DMS79 (cell line): ENCODE data around the gene TSPAN19.

Experiments
- DNase-seq: peaks from one replicate; lab custom pipeline; 2025; lab: John Stamatoyannopoulos, UW

TSPAN19 gene

DNA sequence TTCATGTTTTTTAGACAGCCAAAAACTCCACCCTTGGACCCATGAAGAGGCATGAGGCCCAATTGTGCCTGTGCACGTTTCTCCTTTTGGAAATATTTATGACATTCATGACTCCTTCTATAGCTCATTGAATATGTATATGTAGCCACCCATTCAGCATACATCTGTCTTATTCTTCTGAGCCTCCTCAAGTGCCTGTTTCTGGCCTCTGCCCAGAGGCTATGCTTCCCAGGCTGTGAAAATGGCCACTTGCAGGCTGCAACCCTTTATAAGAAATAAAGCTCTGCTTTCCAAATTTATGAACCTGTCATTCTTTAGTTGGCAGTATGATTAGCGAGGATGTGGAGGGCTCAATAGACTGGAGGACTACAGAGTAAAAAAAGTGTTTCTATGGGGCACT, 35.3 kb downstream of the TSPAN19 start:
- no peak for DNase-seq

DNA sequence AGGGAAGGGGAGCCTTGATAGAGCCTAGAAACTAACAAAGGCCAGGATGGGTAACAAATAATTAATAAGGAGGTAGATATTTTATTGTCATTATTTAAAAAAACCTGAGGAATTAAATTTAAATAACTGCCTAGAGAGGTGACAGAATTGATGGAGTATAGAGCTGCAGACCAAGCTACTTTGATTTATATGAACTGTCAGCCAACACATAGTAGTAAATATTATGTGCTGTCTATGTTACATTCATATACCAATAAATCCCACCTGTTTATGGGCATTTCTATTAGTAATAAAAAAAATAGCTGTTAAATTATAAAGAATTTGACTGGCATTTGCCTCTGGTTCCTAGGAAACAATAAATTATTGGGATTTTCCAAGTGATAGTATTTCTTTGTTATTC, 37.7 kb downstream of the TSPAN19 start:
- DNase-seq = no peak

DNA sequence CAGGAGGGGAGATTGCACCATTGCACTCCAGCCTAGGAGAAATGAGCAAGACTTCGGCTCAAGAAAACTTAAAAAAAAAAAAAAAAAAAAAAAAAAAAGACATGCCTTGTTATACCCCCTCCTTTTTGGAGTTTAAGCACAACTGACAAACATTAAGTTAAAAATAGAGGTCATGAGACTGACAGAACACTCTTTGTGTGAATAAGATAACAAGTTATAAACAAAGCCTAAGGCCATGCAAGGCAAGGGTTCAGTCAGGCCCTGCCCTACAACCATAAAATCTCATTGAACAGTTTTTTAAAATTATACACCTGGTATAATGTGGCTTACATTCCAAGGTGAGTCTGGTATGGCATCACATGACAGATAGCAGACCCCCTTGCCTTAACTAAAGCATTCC, 39.3 kb downstream of the TSPAN19 start:
- DNase-seq = no peak

DNA sequence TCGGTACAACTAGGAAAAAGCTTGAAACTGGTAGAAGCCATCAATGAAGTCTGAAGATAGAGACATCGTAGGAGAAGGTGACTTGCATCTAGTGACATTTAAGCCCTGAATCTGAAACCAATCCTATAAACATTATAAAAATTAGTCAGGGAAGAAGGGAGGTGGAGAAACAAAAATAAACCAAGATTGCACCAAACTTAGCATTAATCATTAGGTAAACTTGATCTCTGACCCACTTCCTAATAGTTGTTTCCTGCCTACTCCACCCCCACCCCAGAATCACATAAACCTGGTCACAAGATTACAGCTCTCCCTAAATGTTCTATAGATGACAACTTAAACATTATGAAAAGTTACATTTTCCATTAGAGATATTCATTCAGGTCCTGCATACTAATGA, 40.4 kb downstream of the TSPAN19 start:
- no peak for DNase-seq

DNA sequence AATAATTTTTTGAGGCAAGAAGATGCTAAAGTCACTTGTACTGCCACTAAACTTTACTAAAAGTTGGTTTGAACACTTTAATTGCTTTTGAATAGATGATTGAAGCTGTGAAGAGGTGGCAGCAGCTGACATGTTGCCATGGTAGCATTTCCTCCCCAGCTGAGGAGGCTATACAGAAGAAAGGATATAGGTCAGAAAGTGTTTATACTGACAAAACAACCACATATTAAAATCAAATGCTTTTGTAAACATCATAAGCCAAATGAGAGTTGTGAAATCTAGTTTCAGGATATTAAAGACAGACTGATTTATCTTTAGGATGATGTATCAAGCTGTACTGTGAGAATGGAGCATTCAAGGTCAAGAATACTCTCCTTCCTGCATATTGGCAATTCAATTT, 41.7 kb downstream of the TSPAN19 start:
- DNase-seq = no peak

DNA sequence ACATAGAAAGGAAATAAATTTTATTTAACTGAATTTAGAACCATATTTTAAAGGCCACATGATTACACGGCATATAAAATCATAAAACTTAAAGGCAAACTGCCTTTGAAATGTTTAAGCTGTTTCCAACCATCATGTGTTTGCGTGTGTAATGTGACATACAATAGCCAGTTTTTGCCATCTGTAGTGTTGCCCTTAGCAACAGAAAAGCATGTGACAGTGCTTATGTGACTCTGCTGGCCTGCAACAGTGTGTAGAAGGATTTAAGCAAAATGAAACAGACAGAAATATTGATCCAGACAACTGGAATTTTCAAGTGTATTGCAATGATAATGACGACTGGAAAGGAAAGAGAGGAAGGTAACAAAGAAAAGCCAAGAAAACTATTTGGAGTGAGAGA, 49.5 kb downstream of the TSPAN19 start:
- no peak for DNase-seq

DNA sequence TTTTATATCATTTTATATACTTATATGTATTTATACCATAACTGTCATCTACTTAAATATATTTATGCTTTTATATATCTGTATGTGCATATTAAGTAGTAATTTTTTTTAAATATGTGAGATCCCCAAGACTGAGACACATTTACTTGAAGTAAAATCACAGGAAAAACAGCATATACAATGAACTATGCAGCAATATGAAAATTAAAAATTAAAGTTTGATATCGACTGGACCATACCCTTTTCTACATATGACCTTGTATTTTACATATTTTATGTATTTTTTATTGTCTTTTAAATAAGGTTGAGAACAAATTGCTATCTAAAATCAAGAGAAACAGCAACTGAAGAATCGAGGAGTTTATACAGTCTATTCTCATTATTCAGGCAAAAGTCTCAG, 50.0 kb downstream of the TSPAN19 start:
- DNase-seq = no peak

DNA sequence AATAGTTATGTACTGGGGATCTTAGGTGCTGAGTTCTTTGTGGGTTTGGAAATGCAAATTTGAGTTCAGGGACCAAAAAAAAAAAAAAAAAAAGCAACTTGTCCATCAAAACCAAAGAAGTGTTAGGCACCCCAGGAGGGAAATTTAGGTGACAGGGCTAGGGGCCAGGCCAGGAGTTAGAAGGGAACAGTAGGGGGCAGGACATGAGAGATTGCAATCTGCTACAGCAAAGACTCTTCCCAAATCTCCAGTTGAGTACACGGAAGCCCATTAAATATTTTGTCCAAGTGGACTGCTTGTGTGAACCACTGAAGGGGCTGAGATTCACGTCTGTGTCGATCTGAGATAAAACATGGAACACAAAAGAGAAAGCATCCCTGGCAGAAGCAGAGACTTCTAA, 52.8 kb downstream of the TSPAN19 start:
- no peak for DNase-seq

DNA sequence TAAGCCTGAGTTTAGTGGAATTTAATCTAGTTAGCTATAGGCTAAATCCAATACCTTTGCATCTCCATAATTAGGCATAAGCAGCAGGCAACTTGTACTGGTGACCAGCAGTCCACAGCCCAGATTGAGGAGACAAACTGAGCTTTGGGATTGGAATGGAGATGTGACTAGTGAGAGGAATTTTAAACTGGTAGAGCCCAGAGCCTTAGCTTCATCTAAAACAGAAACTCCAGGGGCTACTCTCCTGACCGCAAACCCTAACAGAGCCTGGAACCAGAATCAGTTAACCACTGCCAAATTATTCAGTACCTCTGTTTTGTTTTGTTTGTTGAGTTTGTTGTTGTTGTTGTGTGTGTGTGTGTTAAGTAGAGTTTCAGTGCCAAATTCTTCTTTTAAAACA, 53.2 kb downstream of the TSPAN19 start:
- DNase-seq = no peak

DNA sequence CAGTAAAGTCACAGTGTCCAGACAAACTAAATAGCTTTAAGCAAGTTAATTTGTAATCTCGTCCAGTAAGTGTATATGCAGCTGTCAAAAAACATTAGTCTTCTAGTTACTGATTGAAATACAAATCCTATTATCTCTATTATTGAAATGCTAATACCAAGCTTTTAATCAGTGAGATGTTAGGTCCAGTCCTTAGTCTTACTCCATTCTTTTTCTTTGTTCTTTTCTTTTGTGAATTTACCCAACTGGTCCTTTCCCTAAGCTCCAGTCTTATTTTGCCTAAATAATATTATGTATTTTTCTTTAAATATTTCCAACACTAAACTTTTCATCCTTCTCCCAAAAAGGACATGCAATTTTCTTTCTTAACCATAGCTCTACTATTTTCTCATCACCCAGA, 57.2 kb downstream of the TSPAN19 start:
- no peak for DNase-seq

DNA sequence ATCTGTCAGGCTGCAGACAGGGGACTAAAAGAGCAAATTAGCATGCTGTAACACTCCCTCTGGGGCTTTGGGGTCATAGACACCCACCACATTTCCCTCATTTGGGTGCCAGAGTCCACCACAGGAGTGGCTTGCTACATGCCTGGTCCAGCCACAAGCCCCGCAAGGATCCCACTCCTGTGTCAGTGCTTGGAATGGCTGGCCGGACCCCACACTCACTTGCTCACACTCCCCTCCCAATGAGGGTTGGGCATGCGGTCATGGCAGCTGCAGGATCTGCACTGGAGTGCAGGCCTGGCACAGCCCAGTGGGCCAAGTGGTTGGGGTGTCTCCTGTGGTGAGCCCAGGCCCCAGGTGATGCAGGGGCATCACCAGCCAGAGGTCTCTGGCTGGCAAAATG, 59.9 kb downstream of the TSPAN19 start:
- no peak for DNase-seq

DNA sequence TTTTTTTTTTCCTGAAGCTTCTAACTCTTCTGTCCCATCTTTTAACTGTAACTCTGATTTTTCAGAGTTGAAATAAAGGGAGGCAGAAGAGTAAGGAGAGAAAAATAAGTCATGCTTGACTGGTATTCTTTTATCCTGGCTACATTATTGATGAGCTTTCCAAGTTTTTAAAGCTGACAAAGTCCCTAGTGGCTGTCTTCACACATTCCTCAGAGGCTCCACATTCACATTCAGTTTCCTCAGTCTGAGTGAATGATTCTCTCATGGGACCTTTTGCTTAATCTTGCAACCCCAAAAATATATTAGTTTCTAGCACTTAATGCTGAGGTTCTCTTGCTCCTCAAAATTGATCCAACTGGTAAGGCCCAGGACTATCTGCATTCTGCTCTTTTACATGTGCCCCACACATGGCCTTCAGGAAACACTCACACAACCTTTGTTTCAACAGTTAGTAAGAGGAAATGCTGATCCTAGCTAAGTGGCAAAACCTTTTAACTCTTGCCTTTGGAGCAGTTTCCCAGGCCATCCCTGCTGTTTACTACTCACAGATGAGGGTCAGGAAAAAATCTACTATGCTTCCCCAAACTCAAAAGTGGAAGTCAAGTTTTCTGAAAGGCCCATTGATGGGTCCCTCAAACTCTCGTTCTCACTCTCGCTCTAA, 61.8 kb downstream of the TSPAN19 start:
- no peak for DNase-seq

DNA sequence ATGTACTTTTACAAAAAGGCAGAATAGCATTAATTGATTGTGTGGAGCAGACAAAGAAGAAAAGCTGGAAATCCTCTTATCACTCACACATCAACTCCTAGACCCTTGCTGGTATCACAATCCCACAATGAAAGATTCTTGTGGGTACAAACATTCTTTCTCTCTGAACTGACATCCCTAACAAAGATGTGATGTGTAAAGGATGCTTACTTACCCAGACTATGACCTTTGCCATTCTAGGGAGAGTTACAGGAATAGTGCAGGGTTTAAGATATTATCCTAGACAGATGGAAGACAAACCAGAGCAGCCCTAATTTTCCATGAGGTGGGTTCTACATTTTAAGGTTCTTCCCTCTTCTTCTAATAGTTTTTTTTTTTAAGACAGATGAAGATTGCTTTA, 63.1 kb downstream of the TSPAN19 start:
- no peak for DNase-seq

DNA sequence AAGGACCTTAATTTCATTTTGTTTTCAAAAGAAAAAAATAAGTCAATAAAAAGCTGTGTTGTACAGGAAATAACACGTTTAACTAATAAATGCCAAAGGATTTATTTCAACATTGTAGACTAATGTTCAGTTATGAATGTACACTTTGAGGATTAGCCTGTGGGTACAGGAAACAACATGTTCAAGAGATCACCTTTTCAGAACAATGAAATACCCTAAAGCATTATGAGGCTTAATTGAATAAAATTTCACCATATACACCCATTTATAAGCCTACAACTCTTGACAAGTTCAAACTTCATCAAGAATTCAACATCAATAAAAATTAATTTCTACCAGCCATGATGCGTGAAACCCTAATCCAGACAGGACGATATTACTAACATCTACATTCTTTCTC, 66.9 kb downstream of the TSPAN19 start:
- no peak for DNase-seq
